Renal pelvis (tissue), 4 donors: ENCODE data around the gene DDIT3. TPM values are rescaled to one million over a fixed set of nuclear protein-coding genes. Genes with fewer than 3 reads are reported as not detected.
"Not testable (repeated sequence)": the region's sequence is repeated elsewhere in the genome, so short reads cannot be mapped to it uniquely, and the experiment has no call there.

Experiments used
- DNase-seq: peaks from one replicate; pipeline ENCODE4 v3.0.0-alpha.2; 2013
- polyA plus RNA-seq, 3 donors: library from polyadenylated mRNA; unstranded; fragments of 120-200 nt; gene quantifications; one replicate each; pipeline ENCODE4 v1.2.1, GENCODE V29; 2013; ENCODE audit not compliant: insufficient read length in 3 of 3

The DDIT3 gene
- polyA plus RNA-seq, 3 donors: 27.5 to 31.3 (median 31.2) TPM

DNA sequence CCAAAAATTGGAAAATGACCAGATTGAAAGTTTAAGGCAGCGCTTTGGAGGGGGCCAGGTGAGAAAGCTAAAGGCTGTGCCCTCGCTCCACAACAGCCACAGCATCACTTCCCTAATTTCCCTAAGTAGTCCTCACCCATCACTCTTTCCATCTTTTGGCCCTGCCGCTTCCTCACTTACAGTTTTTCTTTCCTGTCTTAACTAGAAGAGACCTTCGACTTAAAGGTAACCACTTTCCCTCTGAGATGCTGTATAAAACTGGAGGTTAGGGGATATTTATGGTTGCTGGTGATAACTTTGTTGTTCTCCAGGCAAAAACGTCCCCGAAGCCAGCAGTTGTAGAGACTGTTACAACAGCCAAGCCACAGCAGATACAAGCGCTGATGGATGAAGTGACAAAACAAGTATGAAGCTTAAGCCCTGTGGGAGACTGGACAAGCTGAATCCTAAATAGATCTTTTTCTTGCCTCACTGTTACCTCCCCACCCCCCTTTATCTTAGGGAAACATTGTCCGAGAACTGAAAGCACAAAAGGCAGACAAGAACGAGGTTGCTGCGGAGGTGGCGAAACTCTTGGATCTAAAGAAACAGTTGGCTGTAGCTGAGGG, 4.3 kb downstream of the DDIT3 start:
- no peak for DNase-seq

- DNase-seq: no peak
Observed at GRCh38 chr12:57515408-57515933, 4.8 kb downstream of the DDIT3 start.

DNA sequence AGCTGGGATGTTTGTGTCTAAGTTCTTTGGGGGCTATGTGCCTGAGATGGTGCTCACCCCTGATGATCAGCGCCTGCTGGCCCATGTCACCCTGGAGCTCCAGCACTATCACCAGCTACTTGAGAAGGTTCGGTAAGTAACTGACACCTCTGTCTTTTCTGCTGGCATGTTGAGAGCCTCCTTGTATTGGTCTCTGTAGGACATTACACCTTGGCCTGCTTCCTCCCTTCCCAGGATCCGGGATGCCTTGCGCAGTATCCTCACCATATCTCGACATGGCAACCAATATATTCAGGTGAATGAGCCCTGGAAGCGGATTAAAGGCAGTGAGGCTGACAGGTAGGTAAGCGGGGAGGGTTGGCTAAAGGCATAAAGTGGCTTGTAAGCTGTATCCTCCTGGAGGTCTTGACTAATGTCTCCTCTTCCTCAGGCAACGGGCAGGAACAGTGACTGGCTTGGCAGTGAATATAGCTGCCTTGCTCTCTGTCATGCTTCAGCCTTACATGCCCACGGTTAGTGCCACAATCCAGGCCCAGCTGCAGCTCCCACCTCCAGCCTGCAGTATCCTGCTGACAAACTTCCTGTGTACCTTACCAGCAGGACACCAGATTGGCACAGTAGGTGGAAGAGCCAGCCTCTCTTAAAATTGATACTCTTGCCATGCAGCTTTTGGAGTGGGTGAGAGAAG, 5.5 kb downstream of the DDIT3 start:
- DNase-seq: no peak

- DNase-seq: not testable (repeated sequence)
Observed at GRCh38 chr12:57514246-57514645, 6.1 kb downstream of the DDIT3 start.

DNA sequence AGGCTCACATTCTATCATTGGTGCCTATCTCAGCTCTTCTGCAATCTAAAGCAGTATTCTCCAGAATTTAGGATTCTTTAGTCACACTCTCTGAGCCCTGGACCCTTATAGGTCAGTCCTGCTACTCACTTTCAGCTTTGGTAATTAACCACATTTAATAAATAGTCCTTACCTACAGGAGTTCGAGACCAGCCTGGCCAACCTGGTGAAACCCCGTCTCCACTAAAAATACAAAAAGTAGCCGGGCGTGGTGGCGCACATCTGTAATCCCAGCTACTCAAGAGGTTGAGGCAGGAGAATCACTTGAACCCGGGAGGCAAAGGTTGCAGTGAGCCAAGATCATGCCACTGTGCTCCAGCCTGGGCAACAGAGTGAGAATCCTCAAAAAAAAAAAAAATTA, 6.6 kb downstream of the DDIT3 start:
- DNase-seq: not testable (repeated sequence)

GRCh38 chr12:57513266-57513665, 7.0 kb downstream of the DDIT3 start:
- no peak for DNase-seq

DNA sequence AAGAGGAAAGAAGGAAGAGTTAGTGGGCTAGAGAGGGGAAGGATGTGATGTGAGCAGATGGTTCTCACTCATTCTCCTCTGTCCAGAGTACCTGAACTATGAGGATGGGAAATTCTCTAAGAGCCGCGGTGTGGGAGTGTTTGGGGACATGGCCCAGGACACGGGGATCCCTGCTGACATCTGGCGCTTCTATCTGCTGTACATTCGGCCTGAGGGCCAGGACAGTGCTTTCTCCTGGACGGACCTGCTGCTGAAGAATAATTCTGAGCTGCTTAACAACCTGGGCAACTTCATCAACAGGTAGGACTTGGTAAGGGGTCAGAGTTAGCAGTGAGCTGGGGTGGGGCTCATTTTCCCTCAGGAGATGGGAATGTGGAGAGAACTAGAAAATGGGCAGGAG, 7.6 kb downstream of the DDIT3 start:
- no peak for DNase-seq

DNA sequence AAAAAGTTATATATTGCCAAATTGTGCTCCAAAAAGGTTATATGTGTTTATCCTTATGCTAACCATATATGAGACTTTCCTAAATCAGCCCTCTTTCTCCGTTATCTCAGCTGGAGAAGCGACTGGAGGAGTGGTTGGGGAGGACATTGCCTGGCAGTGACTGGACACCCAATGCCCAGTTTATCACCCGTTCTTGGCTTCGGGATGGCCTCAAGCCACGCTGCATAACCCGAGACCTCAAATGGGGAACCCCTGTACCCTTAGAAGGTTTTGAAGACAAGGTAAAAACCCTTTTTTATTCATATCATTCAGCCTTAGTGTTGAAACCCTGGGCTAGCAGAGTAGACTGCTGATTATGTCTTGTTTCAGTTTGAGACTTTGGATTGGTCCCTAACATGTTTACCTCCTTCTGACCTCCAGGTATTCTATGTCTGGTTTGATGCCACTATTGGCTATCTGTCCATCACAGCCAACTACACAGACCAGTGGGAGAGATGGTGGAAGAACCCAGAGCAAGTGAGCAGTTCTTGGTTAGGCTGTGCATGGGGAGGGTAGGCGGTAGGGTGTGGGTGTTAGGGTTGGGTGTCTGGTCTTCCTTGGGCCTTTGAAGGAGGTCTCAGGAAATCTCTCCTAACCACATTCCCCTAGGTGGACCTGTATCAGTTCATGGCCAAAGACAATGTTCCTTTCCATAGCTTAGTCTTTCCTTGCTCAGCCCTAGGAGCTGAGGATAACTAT, 8.6 kb downstream of the DDIT3 start:
- DNase-seq: no peak

GRCh38 chr12:57511161-57511560, 9.2 kb downstream of the DDIT3 start:
- DNase-seq: no peak

DNA sequence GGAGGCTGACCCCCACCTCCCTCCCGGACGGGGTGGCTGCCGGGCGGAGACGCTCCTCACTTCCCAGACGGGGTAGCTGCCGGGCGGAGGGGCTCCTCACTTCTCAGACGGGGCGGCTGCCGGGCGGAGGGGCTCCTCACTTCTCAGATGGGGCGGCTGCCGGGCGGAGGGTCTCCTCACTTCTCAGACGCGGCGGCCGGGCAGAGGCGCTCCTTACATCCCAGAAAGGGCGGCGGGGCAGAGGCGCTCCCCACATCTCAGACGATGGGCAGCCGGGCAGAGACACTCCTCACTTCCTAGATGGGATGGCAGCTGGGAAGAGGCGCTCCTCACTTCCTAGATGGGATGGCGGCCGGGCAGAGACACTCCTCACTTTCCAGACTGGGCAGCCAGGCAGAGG, 12.5 kb downstream of the DDIT3 start:
- DNase-seq: not testable (repeated sequence)

DNA sequence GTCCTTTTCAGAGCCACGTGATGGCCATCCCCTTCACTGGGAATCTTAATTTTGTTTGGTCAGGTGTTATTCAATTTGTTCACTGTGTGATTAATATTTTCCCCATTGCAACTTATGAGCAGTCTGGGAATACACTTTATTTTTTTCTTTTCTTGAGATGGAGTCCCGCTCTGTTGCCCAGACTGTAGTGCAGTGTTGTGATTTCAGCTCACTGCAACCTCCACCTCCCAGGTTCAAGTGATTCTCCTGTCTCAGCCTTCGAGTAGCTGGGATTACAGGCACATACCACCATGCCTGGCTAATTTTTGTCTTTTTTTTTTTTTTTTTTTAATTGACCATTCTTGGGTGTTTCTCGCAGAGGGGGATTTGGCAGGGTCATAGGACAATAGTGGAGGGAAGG, 13.8 kb downstream of the DDIT3 start:
- not testable (repeated sequence) for DNase-seq

DNA sequence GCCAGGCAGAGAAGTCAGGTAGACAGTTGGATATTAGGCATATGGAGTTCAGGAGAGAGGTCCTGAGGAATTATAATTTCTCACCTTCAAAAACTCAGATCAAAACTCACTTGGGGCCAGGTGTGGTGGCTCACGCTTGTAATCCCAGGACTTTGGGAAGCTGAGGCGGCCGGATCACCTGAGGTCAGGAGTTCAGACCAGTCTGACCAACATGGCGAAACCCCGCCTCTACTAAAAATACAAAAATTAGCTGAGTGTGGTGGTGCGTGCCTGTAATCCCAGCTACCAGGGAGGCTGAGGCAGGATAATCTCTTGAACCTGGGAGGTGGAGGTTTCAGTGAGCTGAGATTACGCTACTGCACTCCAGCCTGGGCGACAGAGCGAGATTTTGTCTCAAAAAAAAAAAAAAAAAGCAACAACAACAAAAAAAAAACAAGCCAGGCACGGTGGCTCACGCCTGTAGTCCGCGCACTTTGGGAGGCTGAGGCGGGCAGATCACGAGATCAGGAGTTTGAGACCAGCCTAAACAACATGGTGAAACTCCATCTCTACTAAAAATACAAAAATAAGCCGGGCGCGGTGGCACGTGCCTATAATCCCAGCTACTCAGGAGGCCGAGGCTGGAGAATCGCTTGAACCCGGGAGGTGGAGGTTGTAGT, 17.9 kb downstream of the DDIT3 start:
- not testable (repeated sequence) for DNase-seq

DNA sequence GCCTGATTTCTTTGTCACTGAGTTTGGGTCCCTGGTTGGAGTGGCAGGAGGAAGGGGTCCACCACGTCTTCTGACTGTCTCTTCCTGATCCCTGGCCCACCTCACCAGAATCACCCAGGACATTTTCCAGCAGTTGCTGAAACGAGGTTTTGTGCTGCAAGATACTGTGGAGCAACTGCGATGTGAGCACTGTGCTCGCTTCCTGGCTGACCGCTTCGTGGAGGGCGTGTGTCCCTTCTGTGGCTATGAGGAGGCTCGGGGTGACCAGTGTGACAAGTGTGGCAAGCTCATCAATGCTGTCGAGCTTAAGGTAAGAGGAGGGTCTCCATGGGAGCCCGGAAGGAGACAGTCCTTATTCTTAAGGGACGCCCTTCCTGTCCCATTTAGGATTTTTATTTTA, 20.1 kb downstream of the DDIT3 start:
- no peak for DNase-seq

DNA sequence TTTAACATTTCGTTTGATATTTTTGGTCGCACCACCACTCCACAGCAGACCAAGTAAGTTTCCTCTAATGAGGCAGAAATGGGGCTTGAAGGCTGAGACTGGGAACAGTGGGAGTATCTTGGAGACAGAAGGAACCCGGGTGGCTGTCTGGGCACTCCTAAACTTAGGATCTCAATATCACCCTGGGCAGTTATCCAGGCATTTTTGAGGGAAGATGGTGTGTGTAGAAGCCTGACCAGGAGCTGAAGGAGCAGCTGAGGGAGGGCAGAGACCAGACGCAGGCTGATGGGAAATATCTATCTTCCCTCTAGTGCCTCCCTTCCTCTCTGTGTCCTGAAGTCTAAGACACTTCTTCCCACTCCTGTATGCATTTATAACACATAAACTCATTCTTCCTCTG, 21.7 kb downstream of the DDIT3 start:
- no peak for DNase-seq

- DNase-seq: no peak
Observed at GRCh38 chr12:57498132-57498502, 22.2 kb downstream of the DDIT3 start.

- no peak for DNase-seq
Observed at GRCh38 chr12:57497223-57498131, 22.8 kb downstream of the DDIT3 start.

- DNase-seq: no peak
Observed at GRCh38 chr12:57496822-57497221, 23.5 kb downstream of the DDIT3 start.

DNA sequence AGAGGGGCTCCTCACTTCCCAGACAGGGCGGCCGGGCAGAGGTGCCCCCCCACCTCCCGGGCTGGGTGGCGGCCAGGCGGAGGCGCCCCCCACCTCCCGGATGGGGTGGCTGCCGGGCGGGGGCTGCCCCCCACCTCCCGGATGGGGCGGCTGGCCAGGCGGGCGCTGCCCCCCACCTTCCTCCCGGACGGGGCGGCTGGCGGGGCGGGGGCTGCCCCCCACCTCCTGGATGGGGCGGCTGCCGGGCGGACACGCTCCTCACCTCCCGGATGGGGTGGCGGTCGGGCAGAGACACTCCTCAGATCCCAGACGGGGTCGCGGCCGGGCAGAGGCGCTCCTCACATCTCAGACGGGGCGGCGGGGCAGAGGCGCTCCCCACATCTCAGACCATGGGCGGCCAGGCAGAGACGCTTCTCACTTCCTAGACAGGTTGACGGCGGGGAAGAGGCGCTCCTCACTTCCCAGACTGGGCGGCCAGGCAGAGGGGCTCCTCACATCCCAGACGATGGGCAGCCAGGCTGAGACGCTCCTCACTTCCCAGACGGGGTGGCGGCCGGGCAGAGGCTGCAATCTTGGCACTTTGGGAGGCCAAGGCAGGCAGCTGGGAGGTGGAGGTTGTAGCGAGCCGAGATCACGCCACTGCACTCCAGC, 25.1 kb downstream of the DDIT3 start:
- DNase-seq: not testable (repeated sequence)

DNA sequence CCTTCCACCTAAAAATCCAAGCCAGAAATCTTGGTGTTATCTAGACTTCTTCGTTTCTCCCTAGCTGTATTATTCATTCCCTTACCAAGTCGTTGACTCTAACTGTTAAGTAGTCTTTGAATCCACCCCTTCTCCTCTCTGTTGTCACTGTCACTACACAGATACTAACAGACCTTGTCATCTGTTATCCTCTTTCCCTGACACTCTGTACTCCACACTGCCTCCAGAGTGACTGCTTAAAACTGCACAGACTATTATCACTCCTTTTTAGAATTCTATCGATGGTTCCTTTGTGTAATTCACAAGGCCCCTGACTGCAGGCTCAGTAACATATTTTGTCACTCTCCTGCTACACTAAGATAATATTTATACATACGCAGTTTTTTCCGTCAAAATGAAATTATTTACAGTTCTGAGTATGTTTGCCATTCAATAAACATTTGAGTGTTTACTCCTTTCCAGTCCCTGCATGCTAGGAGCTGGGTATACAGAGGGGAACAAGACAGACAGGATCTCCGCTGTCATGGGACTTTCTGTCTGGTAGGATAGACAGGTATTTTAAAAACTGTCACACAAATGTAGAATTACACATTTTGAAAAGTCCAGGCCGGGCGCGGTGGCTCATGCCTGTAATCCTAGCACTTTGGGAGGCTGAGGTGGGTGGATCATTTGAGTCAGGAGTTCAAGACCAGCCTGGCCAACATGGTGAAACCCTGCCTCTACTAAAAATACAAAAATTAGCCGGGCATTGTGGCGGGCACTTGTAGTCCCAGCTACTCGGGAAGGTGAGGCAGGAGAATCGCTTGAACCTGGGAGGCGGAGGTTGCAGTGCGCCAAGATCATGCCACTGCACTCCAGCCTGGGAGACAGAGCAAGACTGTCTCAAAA, 28.7 kb downstream of the DDIT3 start:
- DNase-seq: no peak

DNA sequence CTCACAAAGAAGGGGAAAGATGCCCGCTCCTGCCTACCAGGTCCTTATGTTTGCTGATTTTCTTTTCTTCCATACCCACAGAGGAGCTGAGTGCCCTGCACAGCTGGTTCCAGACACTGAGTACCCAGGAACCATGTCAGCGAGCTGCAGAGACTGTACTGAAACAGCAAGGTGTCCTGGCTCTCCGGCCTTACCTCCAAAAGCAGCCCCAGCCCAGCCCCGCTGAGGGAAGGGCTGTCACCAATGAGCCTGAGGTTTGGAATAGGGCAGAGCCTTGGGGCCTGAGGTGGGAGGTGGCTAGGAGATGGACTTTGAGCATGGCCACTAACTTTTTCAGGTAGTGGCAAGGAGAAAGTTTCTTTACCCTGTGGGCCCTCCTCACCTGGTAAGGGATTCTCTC, 30.2 kb downstream of the DDIT3 start:
- no peak for DNase-seq
